HepG2 (cell line): ENCODE results near the gene EIF1AD. TPM values are rescaled to one million over a fixed set of nuclear protein-coding genes. Genes with fewer than 3 reads are reported as not detected.
A peak's percentile ranks its signal among the peaks of the same experiment; 100 is the strongest.

Source experiments
- CREB1 ChIP-seq, 2 experiments: fragments of 450-650 bp in 1 of 2; IDR thresholded peaks; 2 replicates each; pipeline ENCODE4 v1.6.1; 2016 to 2017; ENCODE audit warnings: control low read depth in 1 of 2, mild to moderate bottlenecking in 1 of 2, missing compliant biosample characterization in 1 of 2, missing genetic modification characterization in 1 of 2
- GFI1 ChIP-seq: sonication (generic); formaldehyde crosslinking; IDR thresholded peaks from 2 replicates; pipeline ENCODE4 v1.5.0; 2020; ENCODE audit warnings: missing genetic modification reagents, mild to moderate bottlenecking, borderline replicate concordance
- GLI4 ChIP-seq: sonication (generic); formaldehyde crosslinking; IDR thresholded peaks from 2 replicates; pipeline ENCODE4 v1.5.1; 2020; ENCODE audit warnings: missing genetic modification reagents, mild to moderate bottlenecking, moderate library complexity, borderline replicate concordance
- HOXD1 ChIP-seq: sonication (generic); formaldehyde crosslinking; IDR thresholded peaks from 2 replicates; pipeline ENCODE4 v1.5.0; 2020; ENCODE audit warnings: missing genetic modification reagents
- IKZF4 ChIP-seq: sonication (generic); formaldehyde crosslinking; IDR thresholded peaks from 2 replicates; pipeline ENCODE4 v1.5.1; 2020; ENCODE audit warnings: borderline replicate concordance, mild to moderate bottlenecking, low read depth, missing genetic modification reagents; ENCODE audit errors: not compliant biosample characterization
- SMAD3 ChIP-seq: sonication (generic); formaldehyde crosslinking; IDR thresholded peaks from 2 replicates; pipeline ENCODE4 v1.4.0; 2020; ENCODE audit warnings: missing genetic modification reagents
- YY1 ChIP-seq: IDR thresholded peaks from 2 replicates; pipeline ENCODE4 v1.6.1; 2011; ENCODE audit warnings: low read length, low read depth, moderate library complexity, mild to moderate bottlenecking; ENCODE audit not compliant: insufficient read depth, insufficient replicate concordance
- ZNF382 ChIP-seq: sonication (generic); formaldehyde crosslinking; IDR thresholded peaks from 2 replicates; pipeline ENCODE4 v1.5.0; 2020; ENCODE audit warnings: missing genetic modification reagents, mild to moderate bottlenecking, borderline replicate concordance
- ZNF567 ChIP-seq: sonication (generic); formaldehyde crosslinking; IDR thresholded peaks from 2 replicates; pipeline ENCODE4 v1.8.1; 2023; ENCODE audit warnings: mild to moderate bottlenecking, missing genetic modification reagents, borderline replicate concordance
- ZNF674 ChIP-seq: sonication (generic); formaldehyde crosslinking; IDR thresholded peaks from 2 replicates; pipeline ENCODE4 v1.5.0; 2020; ENCODE audit warnings: low read depth, mild to moderate bottlenecking, missing genetic modification reagents
- ZNF713 ChIP-seq: sonication (generic); formaldehyde crosslinking; IDR thresholded peaks from 2 replicates; pipeline ENCODE4 v1.4.0; 2020; ENCODE audit warnings: mild to moderate bottlenecking, missing genetic modification reagents
- ZNF773 ChIP-seq: sonication (generic); formaldehyde crosslinking; IDR thresholded peaks from 2 replicates; pipeline ENCODE4 v1.4.0; 2020; ENCODE audit warnings: missing genetic modification reagents, borderline replicate concordance
- polyA plus RNA-seq, 8 experiments: library from polyadenylated mRNA; depleted of rRNA in 3 of 8; stranded (reverse) in 7 of 8; unstranded in 1 of 8; fragments of >200 nt; fragmentation: Illumina TruSeq in 4 of 8; extraction: Trizol in 4 of 8; gene quantifications; 2 replicates each; pipeline versions ENCODE4 v1.2.1 to v1.2.3, GENCODE V29; 2011 to 2016; ENCODE audit warnings: low read depth in 4 of 8, missing spikeins in 1 of 8, mixed read lengths in 1 of 8; ENCODE audit not compliant: insufficient read depth in 1 of 8
- total RNA-seq, 5 experiments: library from RNA; depleted of rRNA; stranded (reverse); fragments of >200 nt; fragmentation: Illumina TruSeq; extraction: Trizol; gene quantifications; 2 replicates each; pipeline ENCODE4 v1.2.3, GENCODE V29; 2016; ENCODE audit warnings: low read depth in 1 of 5
- TF ChIP-seq, protein P1 (sequence below): IDR thresholded peaks from 2 replicates; pipeline ENCODE4 v1.6.1; 2016; ENCODE audit warnings: low read depth, control low read depth
- TF ChIP-seq, protein P2 (sequence below): sonication (generic); formaldehyde crosslinking; IDR thresholded peaks from 2 replicates; pipeline ENCODE4 v1.5.0; 2020; ENCODE audit warnings: mild to moderate bottlenecking, missing genetic modification reagents
- TF ChIP-seq, protein P3 (sequence below): sonication (generic); formaldehyde crosslinking; IDR thresholded peaks from 2 replicates; pipeline ENCODE4 v1.5.0; 2020; ENCODE audit warnings: mild to moderate bottlenecking, missing genetic modification reagents, borderline replicate concordance
- TF ChIP-seq, protein P4 (sequence below), 2 experiments: IDR thresholded peaks; 2 replicates each; pipeline ENCODE4 v1.6.1; 2011 to 2012; ENCODE audit warnings: low read length in 2 of 2, borderline replicate concordance in 1 of 2, low read depth in 1 of 2, mild to moderate bottlenecking in 1 of 2, moderate library complexity in 1 of 2

Gene EIF1AD
- total and polyA plus RNA-seq, 2 of the 13 experiments (the other 11 are each of a cell fraction or from before 2014, with no cell fraction given), result 18.2 to 30.8 TPM

DNA sequence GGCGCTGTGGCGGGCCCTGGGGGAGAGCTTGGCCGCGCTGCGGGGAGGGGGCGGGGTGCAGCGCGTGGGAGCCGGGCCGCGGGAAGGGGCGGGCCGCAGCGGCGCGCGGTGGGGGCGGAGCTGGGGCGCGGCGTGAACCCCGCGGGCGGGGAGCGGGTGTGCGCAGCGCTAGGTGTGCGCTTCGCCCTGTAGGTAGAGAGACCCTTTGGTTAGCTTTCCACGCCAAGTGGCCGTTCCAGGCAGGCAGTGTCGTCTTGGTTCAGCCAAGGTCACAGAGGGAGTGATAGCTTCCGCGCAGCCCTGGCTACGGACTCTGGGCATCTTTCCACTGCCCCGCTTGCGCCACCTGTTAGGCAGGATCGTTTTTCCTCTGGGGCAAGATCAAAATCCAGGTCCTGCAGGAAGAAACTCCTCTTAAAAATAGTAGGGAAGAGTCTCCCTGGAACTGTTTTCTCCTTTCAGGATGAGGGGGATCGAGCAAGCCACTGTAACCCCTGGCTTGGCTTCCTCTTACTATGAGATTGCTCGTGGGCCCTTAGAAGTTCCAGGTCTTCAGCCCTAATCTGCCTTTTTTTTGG is 780 bp upstream of the EIF1AD start (continued):
- TF ChIP-seq SMAD3 (CRISPR knock-in tag) (no peak), ZNF567 (CRISPR knock-in tag) (no peak), ZNF382 (CRISPR knock-in tag) (no peak), IKZF4 (no peak), HOXD1 (CRISPR knock-in tag) (no peak), CREB1 (IDR thresholded peaks at IDR 0.05) (no peak), CREB1 (CRISPR knock-in tag; IDR thresholded peaks at IDR 0.05) (no peak), ZNF773 (no peak), ZNF713 (CRISPR knock-in tag) (no peak), GFI1 (CRISPR knock-in tag) (no peak), GLI4 (no peak), ZNF674 (0 out of 2 replicates have a peak, but pooled peaks have one; percentile 83), YY1 (no peak)
- TF ChIP-seq, protein P1, sequence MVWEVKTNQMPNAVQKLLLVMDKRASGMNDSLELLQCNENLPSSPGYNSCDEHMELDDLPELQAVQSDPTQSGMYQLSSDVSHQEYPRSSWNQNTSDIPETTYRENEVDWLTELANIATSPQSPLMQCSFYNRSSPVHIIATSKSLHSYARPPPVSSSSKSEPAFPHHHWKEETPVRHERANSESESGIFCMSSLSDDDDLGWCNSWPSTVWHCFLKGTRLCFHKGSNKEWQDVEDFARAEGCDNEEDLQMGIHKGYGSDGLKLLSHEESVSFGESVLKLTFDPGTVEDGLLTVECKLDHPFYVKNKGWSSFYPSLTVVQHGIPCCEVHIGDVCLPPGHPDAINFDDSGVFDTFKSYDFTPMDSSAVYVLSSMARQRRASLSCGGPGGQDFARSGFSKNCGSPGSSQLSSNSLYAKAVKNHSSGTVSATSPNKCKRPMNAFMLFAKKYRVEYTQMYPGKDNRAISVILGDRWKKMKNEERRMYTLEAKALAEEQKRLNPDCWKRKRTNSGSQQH (CRISPR knock-in tag), result no peak
- TF ChIP-seq, protein P2, sequence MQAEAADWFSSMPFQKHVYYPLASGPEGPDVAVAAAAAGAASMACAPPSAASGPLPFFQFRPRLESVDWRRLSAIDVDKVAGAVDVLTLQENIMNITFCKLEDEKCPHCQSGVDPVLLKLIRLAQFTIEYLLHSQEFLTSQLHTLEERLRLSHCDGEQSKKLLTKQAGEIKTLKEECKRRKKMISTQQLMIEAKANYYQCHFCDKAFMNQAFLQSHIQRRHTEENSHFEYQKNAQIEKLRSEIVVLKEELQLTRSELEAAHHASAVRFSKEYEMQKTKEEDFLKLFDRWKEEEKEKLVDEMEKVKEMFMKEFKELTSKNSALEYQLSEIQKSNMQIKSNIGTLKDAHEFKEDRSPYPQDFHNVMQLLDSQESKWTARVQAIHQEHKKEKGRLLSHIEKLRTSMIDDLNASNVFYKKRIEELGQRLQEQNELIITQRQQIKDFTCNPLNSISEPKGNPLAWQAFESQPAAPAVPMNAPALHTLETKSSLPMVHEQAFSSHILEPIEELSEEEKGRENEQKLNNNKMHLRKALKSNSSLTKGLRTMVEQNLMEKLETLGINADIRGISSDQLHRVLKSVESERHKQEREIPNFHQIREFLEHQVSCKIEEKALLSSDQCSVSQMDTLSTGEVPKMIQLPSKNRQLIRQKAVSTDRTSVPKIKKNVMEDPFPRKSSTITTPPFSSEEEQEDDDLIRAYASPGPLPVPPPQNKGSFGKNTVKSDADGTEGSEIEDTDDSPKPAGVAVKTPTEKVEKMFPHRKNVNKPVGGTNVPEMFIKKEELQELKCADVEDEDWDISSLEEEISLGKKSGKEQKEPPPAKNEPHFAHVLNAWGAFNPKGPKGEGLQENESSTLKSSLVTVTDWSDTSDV (CRISPR knock-in tag), result no peak
- TF ChIP-seq, protein P3, sequence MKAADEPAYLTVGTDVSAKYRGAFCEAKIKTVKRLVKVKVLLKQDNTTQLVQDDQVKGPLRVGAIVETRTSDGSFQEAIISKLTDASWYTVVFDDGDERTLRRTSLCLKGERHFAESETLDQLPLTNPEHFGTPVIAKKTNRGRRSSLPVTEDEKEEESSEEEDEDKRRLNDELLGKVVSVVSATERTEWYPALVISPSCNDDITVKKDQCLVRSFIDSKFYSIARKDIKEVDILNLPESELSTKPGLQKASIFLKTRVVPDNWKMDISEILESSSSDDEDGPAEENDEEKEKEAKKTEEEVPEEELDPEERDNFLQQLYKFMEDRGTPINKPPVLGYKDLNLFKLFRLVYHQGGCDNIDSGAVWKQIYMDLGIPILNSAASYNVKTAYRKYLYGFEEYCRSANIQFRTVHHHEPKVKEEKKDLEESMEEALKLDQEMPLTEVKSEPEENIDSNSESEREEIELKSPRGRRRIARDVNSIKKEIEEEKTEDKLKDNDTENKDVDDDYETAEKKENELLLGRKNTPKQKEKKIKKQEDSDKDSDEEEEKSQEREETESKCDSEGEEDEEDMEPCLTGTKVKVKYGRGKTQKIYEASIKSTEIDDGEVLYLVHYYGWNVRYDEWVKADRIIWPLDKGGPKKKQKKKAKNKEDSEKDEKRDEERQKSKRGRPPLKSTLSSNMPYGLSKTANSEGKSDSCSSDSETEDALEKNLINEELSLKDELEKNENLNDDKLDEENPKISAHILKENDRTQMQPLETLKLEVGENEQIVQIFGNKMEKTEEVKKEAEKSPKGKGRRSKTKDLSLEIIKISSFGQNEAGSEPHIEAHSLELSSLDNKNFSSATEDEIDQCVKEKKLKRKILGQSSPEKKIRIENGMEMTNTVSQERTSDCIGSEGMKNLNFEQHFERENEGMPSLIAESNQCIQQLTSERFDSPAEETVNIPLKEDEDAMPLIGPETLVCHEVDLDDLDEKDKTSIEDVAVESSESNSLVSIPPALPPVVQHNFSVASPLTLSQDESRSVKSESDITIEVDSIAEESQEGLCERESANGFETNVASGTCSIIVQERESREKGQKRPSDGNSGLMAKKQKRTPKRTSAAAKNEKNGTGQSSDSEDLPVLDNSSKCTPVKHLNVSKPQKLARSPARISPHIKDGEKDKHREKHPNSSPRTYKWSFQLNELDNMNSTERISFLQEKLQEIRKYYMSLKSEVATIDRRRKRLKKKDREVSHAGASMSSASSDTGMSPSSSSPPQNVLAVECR, result no peak; the same call in 1 of the 2 replicates
- TF ChIP-seq, protein P4, sequence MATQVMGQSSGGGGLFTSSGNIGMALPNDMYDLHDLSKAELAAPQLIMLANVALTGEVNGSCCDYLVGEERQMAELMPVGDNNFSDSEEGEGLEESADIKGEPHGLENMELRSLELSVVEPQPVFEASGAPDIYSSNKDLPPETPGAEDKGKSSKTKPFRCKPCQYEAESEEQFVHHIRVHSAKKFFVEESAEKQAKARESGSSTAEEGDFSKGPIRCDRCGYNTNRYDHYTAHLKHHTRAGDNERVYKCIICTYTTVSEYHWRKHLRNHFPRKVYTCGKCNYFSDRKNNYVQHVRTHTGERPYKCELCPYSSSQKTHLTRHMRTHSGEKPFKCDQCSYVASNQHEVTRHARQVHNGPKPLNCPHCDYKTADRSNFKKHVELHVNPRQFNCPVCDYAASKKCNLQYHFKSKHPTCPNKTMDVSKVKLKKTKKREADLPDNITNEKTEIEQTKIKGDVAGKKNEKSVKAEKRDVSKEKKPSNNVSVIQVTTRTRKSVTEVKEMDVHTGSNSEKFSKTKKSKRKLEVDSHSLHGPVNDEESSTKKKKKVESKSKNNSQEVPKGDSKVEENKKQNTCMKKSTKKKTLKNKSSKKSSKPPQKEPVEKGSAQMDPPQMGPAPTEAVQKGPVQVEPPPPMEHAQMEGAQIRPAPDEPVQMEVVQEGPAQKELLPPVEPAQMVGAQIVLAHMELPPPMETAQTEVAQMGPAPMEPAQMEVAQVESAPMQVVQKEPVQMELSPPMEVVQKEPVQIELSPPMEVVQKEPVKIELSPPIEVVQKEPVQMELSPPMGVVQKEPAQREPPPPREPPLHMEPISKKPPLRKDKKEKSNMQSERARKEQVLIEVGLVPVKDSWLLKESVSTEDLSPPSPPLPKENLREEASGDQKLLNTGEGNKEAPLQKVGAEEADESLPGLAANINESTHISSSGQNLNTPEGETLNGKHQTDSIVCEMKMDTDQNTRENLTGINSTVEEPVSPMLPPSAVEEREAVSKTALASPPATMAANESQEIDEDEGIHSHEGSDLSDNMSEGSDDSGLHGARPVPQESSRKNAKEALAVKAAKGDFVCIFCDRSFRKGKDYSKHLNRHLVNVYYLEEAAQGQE (IDR thresholded peaks at IDR 0.05; ENCODE audit: borderline replicate concordance in 1 of 2, low read depth in 1 of 2, low read length in 2 of 2), result no peak
